HepG2 (cell line): Measurements from ENCODE around the gene IFI35. TPM values are rescaled to one million over a fixed set of nuclear protein-coding genes. Genes with fewer than 3 reads are reported as not detected.

ENCODE experiments used
- DMAP1 ChIP-seq: IDR thresholded peaks from 2 replicates; pipeline ENCODE4 v1.6.1; 2016
- EHMT2 ChIP-seq: fragments of 200-600 bp; sonication (generic); IDR thresholded peaks from 2 replicates; pipeline ENCODE4 v1.7.0; 2017; ENCODE audit warnings: antibody characterized with exemption, low read depth, low read length, borderline replicate concordance
- ESRRA ChIP-seq: sonication (generic); formaldehyde crosslinking; IDR thresholded peaks from 2 replicates; pipeline ENCODE4 v1.5.1; 2020; ENCODE audit warnings: mild to moderate bottlenecking, low read depth, missing genetic modification reagents
- JARID2 ChIP-seq: sonication (generic); formaldehyde crosslinking; IDR thresholded peaks from 2 replicates; pipeline ENCODE4 v1.8.1; 2023; ENCODE audit warnings: missing genetic modification reagents, inconsistent platforms; ENCODE audit not compliant: insufficient replicate concordance
- NR2C2 ChIP-seq: sonication (generic); formaldehyde crosslinking; IDR thresholded peaks from 2 replicates; pipeline ENCODE4 v1.4.0; 2020; ENCODE audit warnings: missing genetic modification reagents, mild to moderate bottlenecking, moderate library complexity, borderline replicate concordance
- RFXAP ChIP-seq: sonication (generic); formaldehyde crosslinking; IDR thresholded peaks from 2 replicates; pipeline ENCODE4 v1.4.0; 2020; ENCODE audit warnings: missing genetic modification reagents, borderline replicate concordance
- SIX1 ChIP-seq: sonication (generic); formaldehyde crosslinking; IDR thresholded peaks from 2 replicates; pipeline ENCODE4 v1.4.0; 2020; ENCODE audit warnings: missing genetic modification reagents, borderline replicate concordance
- THRA ChIP-seq: sonication (generic); formaldehyde crosslinking; IDR thresholded peaks from 2 replicates; pipeline ENCODE4 v1.4.0; 2020; ENCODE audit warnings: missing genetic modification reagents, borderline replicate concordance
- YEATS4 ChIP-seq: sonication (generic); formaldehyde crosslinking; IDR thresholded peaks from 2 replicates; pipeline ENCODE4 v1.4.0; 2020; ENCODE audit warnings: missing genetic modification reagents, borderline replicate concordance
- ZFP1 ChIP-seq: IDR thresholded peaks from 2 replicates; pipeline ENCODE4 v1.6.1; 2016
- ZFX ChIP-seq: sonication (generic); formaldehyde crosslinking; IDR thresholded peaks from 2 replicates; pipeline ENCODE4 v1.4.0; 2020; ENCODE audit warnings: mild to moderate bottlenecking, low read depth, missing genetic modification reagents, moderate library complexity
- ZFY ChIP-seq: sonication (generic); formaldehyde crosslinking; IDR thresholded peaks from 2 replicates; pipeline ENCODE4 v1.4.0; 2020; ENCODE audit warnings: missing genetic modification reagents
- ZKSCAN1 ChIP-seq: fragments of 150-350 bp; IDR thresholded peaks from 2 replicates; pipeline ENCODE4 v1.6.1; 2014; ENCODE audit warnings: low read length
- ZMAT3 ChIP-seq: sonication (generic); formaldehyde crosslinking; conservative IDR thresholded peaks from 2 replicates; pipeline ENCODE4 v1.7.0; 2021; ENCODE audit warnings: missing genetic modification reagents
- ZNF274 ChIP-seq: sonication (generic); formaldehyde crosslinking; IDR thresholded peaks from 2 replicates; pipeline ENCODE4 v1.5.1; 2020; ENCODE audit warnings: mild to moderate bottlenecking, missing genetic modification reagents
- ZNF329 ChIP-seq: sonication (generic); formaldehyde crosslinking; IDR thresholded peaks from 2 replicates; pipeline ENCODE4 v1.9.0; 2021; ENCODE audit warnings: low read depth, mild to moderate bottlenecking, missing genetic modification reagents
- ZNF414 ChIP-seq: sonication (generic); formaldehyde crosslinking; IDR thresholded peaks from 2 replicates; pipeline ENCODE4 v1.5.0; 2020; ENCODE audit warnings: missing genetic modification reagents
- ZNF431 ChIP-seq: sonication (generic); formaldehyde crosslinking; IDR thresholded peaks from 2 replicates; pipeline ENCODE4 v1.9.0; 2022; ENCODE audit warnings: missing genetic modification reagents, low read depth, mild to moderate bottlenecking, borderline replicate concordance
- ZNF557 ChIP-seq: sonication (generic); formaldehyde crosslinking; IDR thresholded peaks from 2 replicates; pipeline ENCODE4 v1.4.0; 2020; ENCODE audit warnings: missing genetic modification reagents
- ZSCAN20 ChIP-seq: sonication (generic); formaldehyde crosslinking; IDR thresholded peaks from 2 replicates; pipeline ENCODE4 v1.4.0; 2020; ENCODE audit warnings: missing genetic modification reagents, mild to moderate bottlenecking, borderline replicate concordance
- polyA plus RNA-seq, 8 experiments: library from polyadenylated mRNA; depleted of rRNA in 3 of 8; stranded (reverse) in 7 of 8; unstranded in 1 of 8; fragments of >200 nt; fragmentation: Illumina TruSeq in 4 of 8; extraction: Trizol in 4 of 8; gene quantifications; 2 replicates each; pipeline versions ENCODE4 v1.2.1 to v1.2.3, GENCODE V29; 2011 to 2016; ENCODE audit warnings: low read depth in 4 of 8, missing spikeins in 1 of 8, mixed read lengths in 1 of 8; ENCODE audit not compliant: insufficient read depth in 1 of 8
- total RNA-seq, 5 experiments: library from RNA; depleted of rRNA; stranded (reverse); fragments of >200 nt; fragmentation: Illumina TruSeq; extraction: Trizol; gene quantifications; 2 replicates each; pipeline ENCODE4 v1.2.3, GENCODE V29; 2016; ENCODE audit warnings: low read depth in 1 of 5
- TF ChIP-seq, protein P1 (sequence below): sonication (generic); formaldehyde crosslinking; IDR thresholded peaks from 2 replicates; pipeline ENCODE4 v1.8.1; 2023; ENCODE audit warnings: mild to moderate bottlenecking, missing genetic modification reagents
- TF ChIP-seq, protein P2 (sequence below): sonication (generic); formaldehyde crosslinking; IDR thresholded peaks from 2 replicates; pipeline ENCODE4 v1.8.0; 2022; ENCODE audit warnings: missing genetic modification reagents, mild to moderate bottlenecking, borderline replicate concordance
- TF ChIP-seq, protein P3 (sequence below): sonication (generic); formaldehyde crosslinking; IDR thresholded peaks from 2 replicates; pipeline ENCODE4 v1.4.0; 2020; ENCODE audit warnings: missing genetic modification reagents

Gene IFI35
- total and polyA plus RNA-seq, 2 of the 13 experiments (the other 11 are each of a cell fraction or from before 2014, with no cell fraction given), result 28.9 to 38.1 TPM

DNA sequence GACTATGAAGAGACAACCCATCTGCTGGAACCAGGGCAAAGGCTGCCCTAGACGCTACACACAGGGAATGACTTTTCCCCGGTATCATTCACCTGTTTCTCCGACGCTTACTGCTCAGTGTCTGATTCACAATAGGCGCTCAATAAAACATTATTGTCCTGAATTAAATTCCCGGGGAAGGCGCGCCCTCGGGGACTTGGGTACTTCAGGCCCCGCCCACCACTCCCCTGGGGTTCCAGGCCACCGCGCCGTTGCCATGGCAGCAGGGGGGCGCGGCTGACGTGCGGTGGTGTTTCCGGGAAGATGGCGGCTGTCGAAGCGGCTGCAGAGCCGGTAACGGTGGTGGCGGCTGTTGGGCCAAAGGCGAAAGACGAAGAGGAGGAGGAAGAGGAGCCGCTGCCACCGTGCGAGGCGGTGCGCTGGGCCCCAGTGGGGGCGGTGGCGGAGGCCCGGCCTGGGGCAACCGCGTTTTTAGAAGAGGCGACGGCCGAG is 26.3 kb upstream of the IFI35 start, which contains the start of gene RUNDC1 (continued):
- TF ChIP-seq NR2C2 (CRISPR knock-in tag) (0 out of 2 replicates have a peak, but pooled peaks have one; percentile 56), EHMT2 (no peak), DMAP1 (CRISPR knock-in tag) (peak; percentile 52), ESRRA (peak; percentile 19; the same call in 1 of the 2 replicates), SIX1 (no peak), ZFX (CRISPR knock-in tag) (peak; percentile 73; the same call in 1 of the 2 replicates), THRA (CRISPR knock-in tag) (no peak), ZSCAN20 (0 out of 2 replicates have a peak, but pooled peaks have one; percentile 22), ZNF329 (CRISPR knock-in tag) (no peak), ZNF414 (CRISPR knock-in tag) (0 out of 2 replicates have a peak, but pooled peaks have one; percentile 60), RFXAP (CRISPR knock-in tag) (0 out of 2 replicates have a peak, but pooled peaks have one; percentile 18), ZNF557 (CRISPR knock-in tag) (no peak), ZMAT3 (no peak), ZFP1 (CRISPR knock-in tag) (0 out of 2 replicates have a peak, but pooled peaks have one; percentile 7), ZKSCAN1 (no peak), JARID2 (CRISPR knock-in tag) (peak; percentile 27), ZNF431 (CRISPR knock-in tag) (no peak), ZNF274 (CRISPR knock-in tag) (peak; percentile 13; the same call in 1 of the 2 replicates), YEATS4 (peak; percentile 85; the same call in 1 of the 2 replicates), ZFY (no peak)
- TF ChIP-seq, protein P1, sequence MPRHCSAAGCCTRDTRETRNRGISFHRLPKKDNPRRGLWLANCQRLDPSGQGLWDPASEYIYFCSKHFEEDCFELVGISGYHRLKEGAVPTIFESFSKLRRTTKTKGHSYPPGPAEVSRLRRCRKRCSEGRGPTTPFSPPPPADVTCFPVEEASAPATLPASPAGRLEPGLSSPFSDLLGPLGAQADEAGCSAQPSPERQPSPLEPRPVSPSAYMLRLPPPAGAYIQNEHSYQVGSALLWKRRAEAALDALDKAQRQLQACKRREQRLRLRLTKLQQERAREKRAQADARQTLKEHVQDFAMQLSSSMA, result no peak
- TF ChIP-seq, protein P2, sequence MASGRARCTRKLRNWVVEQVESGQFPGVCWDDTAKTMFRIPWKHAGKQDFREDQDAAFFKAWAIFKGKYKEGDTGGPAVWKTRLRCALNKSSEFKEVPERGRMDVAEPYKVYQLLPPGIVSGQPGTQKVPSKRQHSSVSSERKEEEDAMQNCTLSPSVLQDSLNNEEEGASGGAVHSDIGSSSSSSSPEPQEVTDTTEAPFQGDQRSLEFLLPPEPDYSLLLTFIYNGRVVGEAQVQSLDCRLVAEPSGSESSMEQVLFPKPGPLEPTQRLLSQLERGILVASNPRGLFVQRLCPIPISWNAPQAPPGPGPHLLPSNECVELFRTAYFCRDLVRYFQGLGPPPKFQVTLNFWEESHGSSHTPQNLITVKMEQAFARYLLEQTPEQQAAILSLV (CRISPR knock-in tag), result no peak
- TF ChIP-seq, protein P3, sequence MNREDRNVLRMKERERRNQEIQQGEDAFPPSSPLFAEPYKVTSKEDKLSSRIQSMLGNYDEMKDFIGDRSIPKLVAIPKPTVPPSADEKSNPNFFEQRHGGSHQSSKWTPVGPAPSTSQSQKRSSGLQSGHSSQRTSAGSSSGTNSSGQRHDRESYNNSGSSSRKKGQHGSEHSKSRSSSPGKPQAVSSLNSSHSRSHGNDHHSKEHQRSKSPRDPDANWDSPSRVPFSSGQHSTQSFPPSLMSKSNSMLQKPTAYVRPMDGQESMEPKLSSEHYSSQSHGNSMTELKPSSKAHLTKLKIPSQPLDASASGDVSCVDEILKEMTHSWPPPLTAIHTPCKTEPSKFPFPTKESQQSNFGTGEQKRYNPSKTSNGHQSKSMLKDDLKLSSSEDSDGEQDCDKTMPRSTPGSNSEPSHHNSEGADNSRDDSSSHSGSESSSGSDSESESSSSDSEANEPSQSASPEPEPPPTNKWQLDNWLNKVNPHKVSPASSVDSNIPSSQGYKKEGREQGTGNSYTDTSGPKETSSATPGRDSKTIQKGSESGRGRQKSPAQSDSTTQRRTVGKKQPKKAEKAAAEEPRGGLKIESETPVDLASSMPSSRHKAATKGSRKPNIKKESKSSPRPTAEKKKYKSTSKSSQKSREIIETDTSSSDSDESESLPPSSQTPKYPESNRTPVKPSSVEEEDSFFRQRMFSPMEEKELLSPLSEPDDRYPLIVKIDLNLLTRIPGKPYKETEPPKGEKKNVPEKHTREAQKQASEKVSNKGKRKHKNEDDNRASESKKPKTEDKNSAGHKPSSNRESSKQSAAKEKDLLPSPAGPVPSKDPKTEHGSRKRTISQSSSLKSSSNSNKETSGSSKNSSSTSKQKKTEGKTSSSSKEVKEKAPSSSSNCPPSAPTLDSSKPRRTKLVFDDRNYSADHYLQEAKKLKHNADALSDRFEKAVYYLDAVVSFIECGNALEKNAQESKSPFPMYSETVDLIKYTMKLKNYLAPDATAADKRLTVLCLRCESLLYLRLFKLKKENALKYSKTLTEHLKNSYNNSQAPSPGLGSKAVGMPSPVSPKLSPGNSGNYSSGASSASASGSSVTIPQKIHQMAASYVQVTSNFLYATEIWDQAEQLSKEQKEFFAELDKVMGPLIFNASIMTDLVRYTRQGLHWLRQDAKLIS (CRISPR knock-in tag), result no peak
